Iris pigment epithelial cell (primary cell): Measurements from ENCODE around the gene TUT1.
"Not testable (repeated sequence)": the region's sequence is repeated elsewhere in the genome, so short reads cannot be mapped to it uniquely, and the experiment has no call there.

Experiments
- DNase-seq: peaks from one replicate; pipeline ENCODE4 v3.0.0-alpha.2; 2011; ENCODE audit warnings: low read depth

The TUT1 gene, protein sequence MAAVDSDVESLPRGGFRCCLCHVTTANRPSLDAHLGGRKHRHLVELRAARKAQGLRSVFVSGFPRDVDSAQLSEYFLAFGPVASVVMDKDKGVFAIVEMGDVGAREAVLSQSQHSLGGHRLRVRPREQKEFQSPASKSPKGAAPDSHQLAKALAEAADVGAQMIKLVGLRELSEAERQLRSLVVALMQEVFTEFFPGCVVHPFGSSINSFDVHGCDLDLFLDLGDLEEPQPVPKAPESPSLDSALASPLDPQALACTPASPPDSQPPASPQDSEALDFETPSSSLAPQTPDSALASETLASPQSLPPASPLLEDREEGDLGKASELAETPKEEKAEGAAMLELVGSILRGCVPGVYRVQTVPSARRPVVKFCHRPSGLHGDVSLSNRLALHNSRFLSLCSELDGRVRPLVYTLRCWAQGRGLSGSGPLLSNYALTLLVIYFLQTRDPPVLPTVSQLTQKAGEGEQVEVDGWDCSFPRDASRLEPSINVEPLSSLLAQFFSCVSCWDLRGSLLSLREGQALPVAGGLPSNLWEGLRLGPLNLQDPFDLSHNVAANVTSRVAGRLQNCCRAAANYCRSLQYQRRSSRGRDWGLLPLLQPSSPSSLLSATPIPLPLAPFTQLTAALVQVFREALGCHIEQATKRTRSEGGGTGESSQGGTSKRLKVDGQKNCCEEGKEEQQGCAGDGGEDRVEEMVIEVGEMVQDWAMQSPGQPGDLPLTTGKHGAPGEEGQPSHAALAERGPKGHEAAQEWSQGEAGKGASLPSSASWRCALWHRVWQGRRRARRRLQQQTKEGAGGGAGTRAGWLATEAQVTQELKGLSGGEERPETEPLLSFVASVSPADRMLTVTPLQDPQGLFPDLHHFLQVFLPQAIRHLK

GRCh38 chr11:62591448-62592145 is at the start of gene TUT1:
TUT1 (minus strand) TSS chr11:62591523; CDS start chr11:62591485, 38 bp downstream.
- peak; percentile 100 for DNase-seq

- no peak for DNase-seq
These were observed 41.2 kb upstream of the TUT1 start for GRCh38 chr11:62632492-62632891.

DNA sequence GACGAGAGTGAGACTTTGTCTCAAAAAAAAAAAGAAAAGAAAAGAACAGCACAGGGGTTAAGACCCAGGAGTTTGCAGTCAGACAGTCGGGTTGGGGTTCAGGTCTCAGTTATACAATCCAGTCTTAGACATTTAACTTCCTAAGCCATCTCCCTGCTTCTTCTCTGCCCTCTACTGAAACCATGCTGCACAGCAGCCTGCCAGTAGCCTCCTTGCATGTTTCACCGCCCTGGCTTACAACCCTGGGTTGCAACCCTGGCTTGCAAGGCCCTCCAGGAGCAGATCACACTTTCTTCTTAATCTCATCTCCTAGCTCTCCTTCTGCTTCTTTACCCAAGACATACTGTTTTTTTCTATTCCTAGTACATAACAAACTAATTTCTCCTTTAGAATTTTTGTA is 36.4 kb upstream of the TUT1 start:
- DNase-seq, result no peak

GRCh38 chr11:62622476-62623089 is 31.3 kb upstream of the TUT1 start:
- DNase-seq, result no peak

DNA sequence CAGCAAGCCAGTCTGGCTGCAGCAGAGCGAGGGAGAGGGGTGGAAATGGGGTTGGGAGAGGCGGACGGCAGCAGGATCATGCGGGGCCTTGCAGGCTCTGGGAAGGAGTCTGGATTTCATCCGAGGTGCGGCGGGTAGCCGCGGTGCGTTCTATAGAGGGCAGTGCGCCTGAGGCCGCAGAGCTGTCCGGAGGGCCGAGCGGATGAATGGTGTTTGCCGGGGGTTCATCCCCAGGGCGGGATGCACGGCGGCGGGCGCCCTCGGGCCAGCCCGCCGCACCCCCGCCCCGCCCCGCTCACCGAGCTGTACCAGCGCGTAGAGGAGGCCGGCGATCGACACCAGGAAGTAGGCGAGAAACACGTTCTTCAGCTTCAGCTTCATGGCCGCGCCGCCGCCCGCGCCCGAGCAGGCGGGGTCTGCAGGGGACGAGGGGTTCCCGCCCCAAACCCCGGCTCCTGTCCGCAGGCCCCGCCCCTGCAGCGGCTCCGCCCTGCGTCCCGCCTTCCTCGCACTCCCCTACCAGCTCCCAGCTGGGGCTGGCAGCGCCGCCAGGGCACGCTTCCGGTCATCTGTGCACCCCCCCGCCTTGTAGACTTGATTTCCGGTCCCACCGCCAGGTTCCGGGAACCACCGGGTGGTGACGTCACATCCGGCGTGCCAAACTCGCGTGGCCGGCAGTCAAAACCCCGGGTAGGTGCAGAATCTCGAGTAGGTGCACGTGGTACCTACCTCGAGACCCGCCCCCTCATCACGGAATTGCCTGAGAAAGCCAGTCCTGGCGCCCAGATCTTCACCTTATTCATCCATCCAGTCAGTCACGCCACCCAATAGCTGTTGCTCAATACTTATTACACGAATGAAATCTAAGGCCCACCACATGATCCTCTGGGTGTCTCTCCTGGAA is 30.5 kb upstream of the TUT1 start, which contains the start of gene B3GAT3:
B3GAT3 (minus strand) TSS at position 420 of the 904 bp plus-strand sequence; CDS start at position 381, 39 bp downstream.
- DNase-seq, result peak; percentile 98

DNA sequence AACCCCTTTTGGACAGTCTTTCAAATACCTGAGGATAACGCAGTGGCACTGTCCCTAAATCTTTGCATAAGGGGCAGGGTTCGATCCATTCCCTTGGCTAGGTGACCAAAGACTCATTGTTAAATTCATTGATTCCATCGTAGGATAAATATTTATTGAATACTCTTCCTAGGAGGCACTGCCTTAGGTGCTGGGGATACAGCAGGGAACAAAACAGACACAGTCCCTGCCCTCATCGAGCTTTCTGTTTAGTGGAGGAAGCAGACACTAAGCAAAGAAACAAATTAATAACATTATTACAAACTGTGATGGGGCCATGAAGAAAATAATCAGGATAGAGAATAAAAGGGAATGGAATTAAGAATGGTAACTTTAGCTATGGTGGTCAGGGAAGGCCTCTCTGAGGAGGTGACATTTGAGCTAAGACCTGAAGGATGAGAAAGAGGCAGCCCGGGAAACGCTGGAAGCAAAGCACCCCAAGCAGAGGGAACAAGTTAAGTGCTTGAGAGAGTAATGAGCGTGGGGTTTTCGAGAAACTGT is 29.8 kb upstream of the TUT1 start:
- no peak for DNase-seq

DNA sequence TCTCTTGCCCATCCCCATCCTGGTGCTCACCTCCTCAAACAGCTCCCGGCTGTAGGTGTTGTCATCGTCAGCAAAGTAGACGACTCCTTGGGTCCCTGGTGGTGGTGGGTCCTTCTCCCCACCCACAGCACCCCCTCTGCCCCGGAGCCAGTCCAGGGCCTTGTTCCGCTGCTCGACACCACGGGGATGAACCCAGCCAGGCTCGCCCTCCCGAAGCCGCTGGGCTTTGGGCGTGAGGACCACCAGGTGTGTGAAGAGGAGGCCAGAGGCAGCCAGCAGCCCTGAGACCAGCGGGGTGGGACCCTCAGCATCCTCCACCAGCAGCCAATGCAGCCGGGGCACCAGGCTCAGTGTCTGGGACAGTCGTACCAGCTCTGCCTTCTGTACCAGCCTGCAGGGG is 25.6 kb upstream of the TUT1 start:
- DNase-seq, result not testable (repeated sequence)

DNA sequence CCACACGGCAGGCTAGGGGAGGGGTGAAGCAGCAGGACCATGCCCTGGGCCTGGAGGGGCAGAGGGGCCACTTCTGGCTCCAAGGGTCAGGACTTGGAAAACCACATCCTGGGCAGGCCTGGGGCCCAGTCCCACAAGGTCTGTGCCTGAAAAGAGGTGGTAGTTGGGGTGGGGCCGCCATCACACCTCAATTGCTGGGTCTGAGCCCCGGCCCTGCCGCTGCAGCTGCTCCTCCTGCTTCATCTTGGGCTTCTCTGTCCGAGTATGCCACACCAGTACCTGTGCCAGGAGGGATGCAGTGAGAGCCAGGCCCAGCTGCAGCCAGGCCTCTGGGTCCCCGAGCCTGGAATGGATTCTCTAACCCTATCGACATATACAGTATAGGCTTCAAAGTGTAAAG is 24.2 kb upstream of the TUT1 start:
- DNase-seq, result no peak

DNA sequence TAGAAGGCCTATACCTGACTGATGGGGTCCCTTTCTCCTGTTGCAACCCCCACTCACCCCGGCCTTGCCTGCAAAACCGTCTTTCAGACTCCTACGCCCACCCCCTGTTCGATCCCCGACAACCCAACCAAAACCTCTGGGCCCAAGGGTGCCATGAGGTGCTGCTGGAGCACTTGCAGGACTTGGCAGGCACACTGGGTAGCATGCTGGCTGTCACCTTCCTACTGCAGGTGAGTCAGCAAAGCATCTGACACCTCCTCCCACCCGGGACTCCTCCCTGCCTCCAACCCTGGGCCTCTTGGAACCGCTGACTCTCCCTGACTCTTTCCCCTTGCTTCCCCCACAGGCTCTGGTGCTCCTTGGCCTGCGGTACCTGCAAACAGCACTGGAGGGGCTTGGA is 23.0 kb upstream of the TUT1 start:
- no peak for DNase-seq

DNA sequence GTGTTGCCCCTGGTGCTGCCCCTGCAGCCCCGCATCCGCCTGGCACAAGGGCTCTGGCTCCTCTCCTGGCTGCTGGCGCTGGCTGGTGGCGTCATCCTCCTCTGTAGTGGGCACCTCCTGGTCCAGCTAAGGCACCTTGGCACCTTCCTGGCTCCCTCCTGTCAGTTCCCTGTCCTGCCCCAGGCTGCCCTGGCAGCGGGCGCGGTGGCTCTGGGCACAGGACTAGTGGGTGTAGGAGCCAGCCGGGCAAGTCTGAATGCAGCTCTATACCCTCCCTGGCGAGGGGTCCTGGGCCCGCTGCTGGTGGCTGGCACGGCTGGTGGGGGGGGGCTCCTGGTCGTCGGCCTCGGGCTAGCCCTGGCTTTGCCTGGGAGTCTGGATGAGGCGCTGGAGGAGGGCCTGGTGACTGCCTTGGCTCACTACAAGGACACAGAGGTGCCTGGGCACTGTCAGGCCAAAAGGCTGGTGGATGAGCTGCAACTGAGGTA is 22.0 kb upstream of the TUT1 start:
- DNase-seq, result no peak

DNA sequence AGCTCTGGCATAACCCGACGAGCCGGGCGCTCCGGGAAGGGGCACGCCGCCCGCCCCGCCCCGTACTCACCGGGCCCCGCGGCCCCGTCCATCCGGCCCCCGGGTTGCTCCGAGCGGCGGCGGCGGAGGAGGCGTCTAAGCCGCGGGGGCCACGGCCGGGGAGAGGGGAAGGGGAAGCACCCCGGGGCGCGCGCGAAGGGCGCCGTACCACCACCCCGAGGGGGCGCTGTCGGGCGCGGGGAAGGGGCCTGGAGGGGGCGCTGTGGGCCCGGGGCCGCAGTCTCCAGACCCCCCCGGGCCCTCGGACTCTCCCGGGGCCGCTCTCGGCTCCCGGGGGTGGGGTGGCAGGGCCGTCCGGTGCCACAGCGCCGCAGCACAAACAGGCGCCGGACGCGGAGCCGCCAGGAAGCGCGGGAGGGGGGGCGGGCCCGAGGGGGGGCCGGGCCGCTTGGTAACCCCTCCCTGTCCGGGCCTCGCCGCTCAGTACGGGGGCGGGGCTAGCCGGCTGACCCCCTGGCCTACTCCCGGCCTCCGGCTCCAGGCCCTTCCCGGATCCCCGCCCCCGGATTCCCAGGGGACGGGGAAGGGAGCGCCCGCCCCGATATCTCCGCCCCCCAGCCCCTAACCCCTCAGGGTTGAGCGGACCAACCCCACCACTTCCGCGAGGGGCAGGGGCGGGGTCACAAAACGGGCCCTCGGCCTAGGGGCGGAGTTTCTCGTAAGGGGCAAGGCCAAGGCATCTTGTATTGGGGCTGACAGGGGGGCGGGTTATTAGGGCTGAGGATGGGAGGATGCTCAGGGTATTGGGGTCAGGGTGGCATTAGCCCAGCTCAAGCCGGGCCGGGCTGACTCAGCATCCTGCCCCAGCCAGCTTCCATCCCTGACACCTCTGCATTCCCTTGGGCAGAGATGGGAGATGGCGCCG is 21.3 kb upstream of the TUT1 start, which contains the start of the genes EML3 and ROM1:
EML3 (minus strand) TSS at position 410 of the 925 bp plus-strand sequence; CDS start at position 92, 318 bp downstream.
ROM1 (plus strand) TSS at position 892 of the 925 bp plus-strand sequence; CDS start at position 917, 25 bp downstream.
- DNase-seq, result peak; percentile 60

- DNase-seq, result peak; percentile 52
These were observed 20.5 kb upstream of the TUT1 start for GRCh38 chr11:62611705-62612365.

DNA sequence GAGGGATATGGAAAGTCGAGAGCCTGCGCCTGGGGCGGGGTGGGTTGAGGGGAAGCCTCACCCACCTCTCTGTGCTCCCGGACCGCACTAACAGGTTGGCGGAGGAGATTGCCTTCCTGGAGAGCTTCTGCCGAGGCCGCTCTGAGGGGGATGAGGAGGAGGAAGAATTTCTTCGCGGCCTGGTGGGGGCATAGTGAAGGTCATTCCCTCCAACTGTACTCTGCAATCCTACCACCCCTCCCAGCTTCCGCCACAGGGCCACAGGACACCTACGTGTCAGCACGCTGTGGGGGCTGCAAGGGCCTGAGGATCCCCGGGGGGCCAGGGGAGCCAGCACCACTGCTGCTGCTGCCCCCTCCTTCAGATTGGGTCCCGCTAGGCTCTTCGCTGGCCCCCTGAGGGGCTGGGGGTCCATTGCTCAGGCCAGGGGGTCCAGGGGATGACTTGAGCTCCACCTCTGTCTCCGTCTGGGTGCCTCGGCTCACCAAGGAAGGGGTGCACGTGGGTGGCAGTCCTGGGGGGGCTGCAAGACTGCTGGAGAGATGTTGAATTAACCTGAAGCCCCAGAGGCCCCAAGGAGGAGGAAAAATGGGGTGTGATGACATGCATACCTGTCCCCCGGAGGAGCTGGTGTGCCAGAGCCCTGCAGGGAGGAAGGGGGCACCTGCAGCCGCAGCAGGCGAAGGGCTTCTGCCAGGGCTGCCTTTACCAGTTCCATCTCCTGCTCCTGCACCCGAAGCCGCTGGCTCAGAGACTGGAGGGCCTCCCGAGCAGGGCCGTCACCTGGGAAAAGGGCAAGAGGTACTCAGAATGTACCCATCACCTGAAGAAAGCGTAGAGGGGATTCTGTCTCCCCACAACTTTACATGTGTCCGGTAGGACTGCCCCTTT is 19.7 kb upstream of the TUT1 start:
- DNase-seq, result no peak

- DNase-seq, result no peak
These were observed 19.1 kb upstream of the TUT1 start for GRCh38 chr11:62610403-62610802.

DNA sequence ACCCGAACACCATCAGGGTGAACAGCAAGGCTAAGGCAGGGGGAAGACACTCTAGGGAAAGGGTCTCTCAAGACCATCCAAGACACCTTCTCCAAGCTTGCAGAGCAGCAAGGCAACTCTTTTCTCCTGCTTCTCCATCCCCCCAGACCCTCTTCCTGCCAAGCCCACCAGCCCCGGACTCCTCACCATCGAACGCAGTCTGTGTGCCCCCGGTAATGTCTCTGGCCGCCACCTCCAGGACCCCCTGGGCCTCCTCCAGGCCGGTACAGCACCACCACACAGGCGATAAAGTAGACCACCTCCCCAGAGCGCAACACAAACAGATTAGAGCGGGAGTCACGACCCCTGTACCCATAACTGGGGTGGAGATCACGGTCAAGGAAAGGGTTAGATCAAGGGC is 17.5 kb upstream of the TUT1 start:
- DNase-seq, result no peak

- DNase-seq, result no peak
These were observed 16.4 kb upstream of the TUT1 start for GRCh38 chr11:62607714-62608113.

DNA sequence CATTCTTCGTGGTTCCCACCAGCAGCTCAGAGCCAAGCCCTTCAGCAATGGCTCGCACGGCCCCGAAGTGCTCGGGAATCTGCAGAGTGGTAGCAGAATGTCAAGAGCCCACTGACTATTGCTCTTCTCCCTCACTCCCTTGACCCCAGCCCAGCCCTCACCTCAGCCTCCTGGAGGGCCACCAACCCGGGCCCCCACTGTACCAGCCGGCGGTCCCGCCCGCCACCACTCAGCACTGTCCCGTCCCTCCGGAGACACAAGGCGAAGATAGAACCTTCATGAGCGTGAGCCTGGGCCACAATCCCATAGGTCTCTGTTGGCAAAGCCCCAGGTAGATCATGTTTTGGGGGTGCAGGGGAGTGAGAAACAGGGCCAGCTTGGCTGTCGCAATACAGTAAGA is 14.6 kb upstream of the TUT1 start:
- DNase-seq, result no peak
